Ascending aorta (tissue), 2 donors: Measurements from ENCODE around the gene EIF2S2. TPM values are rescaled to one million over a fixed set of nuclear protein-coding genes. Genes with fewer than 3 reads are reported as not detected.

ENCODE experiments used
- DNase-seq, 2 donors: peaks; one replicate each; pipeline ENCODE4 v3.0.0-alpha.2; 2019; ENCODE audit warnings: low spot score in 2 of 2
- H3K27ac ChIP-seq, 2 donors: fragments of 200-600 bp; sonication (generic); one replicate each; pipeline ENCODE4 v1.5.1; 2016 to 2017; ENCODE audit warnings: mild to moderate bottlenecking in 1 of 2
- H3K27me3 ChIP-seq: fragments of 200-600 bp; sonication (generic); one replicate; pipeline ENCODE4 v1.5.1; 2017
- H3K36me3 ChIP-seq, 2 donors: fragments of 200-600 bp; sonication (generic); one replicate each; pipeline ENCODE4 v1.5.1; 2016
- H3K4me1 ChIP-seq, 2 donors: fragments of 200-600 bp; sonication (generic); one replicate each; pipeline ENCODE4 v1.5.1; 2016 to 2017; ENCODE audit warnings: mild to moderate bottlenecking in 1 of 2
- H3K4me3 ChIP-seq, 2 donors: fragments of 200-600 bp; sonication (generic); one replicate each; pipeline ENCODE4 v1.5.1; 2016 to 2017; ENCODE audit warnings: mild to moderate bottlenecking in 1 of 2
- H3K9me3 ChIP-seq, 2 donors: fragments of 200-600 bp; sonication (generic); one replicate each; pipeline ENCODE4 v1.5.1; 2016
- CTCF ChIP-seq, 3 experiments: fragments of 200-600 bp in 2 of 3; fragments of 450-650 bp in 1 of 3; sonication (generic) in 2 of 3; IDR thresholded peaks; one replicate each; pipeline ENCODE4 v1.5.1; 2016 to 2019; ENCODE audit warnings: antibody characterized with exemption in 3 of 3, mild to moderate bottlenecking in 1 of 3, moderate library complexity in 1 of 3
- intact Hi-C: fragments of 100-400 bp; cut with DNase I; formaldehyde crosslinking; loops from one replicate; pipeline ENCODE4 v1.15.1; 2023
- total RNA-seq: library from RNA; depleted of rRNA; stranded (reverse); fragments of >200 nt; gene quantifications from one replicate; pipeline ENCODE4 v1.1.0, GENCODE V29; 2016

The EIF2S2 gene
- total RNA-seq, 1 donor from 2014 or later: 19.3 TPM

GRCh38 chr20:34096699-34097444 is 15.2 kb downstream of the EIF2S2 start:
- no peak overlapping the region for H3K4me3 ChIP-seq
- peaks cover 73 to 96% of the 10 kb centered on the region in 2 donors for H3K36me3 ChIP-seq
- H3K27ac ChIP-seq: no peak overlapping the region
- H3K9me3 ChIP-seq: no peaks in the 10 kb centered on the region
- no peaks in the 10 kb centered on the region for H3K4me1 ChIP-seq
- no peak for TF ChIP-seq CTCF (IDR thresholded peaks at IDR 0.05)
- no peak for DNase-seq
- intact Hi-C loops: no loop called here
- no peaks in the 10 kb centered on the region for H3K27me3 ChIP-seq

- no peaks in the 10 kb centered on the region for H3K4me1 ChIP-seq
- no peaks in the 10 kb centered on the region for H3K27me3 ChIP-seq
- intact Hi-C loops: no loop called here
- no peak for TF ChIP-seq CTCF (IDR thresholded peaks at IDR 0.05)
- no peak for DNase-seq
- H3K9me3 ChIP-seq: no peaks in the 10 kb centered on the region
- H3K4me3 ChIP-seq: no peak overlapping the region
- H3K36me3 ChIP-seq: peaks cover 70 to 94% of the 10 kb centered on the region in 2 donors
- no peak overlapping the region for H3K27ac ChIP-seq
Observed at GRCh38 chr20:34095825-34096224, 16.2 kb downstream of the EIF2S2 start.

GRCh38 chr20:34093895-34094294 is 18.1 kb downstream of the EIF2S2 start:
- TF ChIP-seq CTCF (IDR thresholded peaks at IDR 0.05): no peak
- intact Hi-C loops: no loop called here
- Histone ChIP-seq H3K4me1 (no peaks in the 10 kb centered on the region), H3K27ac (no peak overlapping the region), H3K9me3 (no peaks in the 10 kb centered on the region), H3K4me3 (no peak overlapping the region), H3K36me3 (peaks cover 78 to 94% of the 10 kb centered on the region in 2 donors), H3K27me3 (no peaks in the 10 kb centered on the region)
- no peak for DNase-seq

GRCh38 chr20:34091637-34092200 is 20.3 kb downstream of the EIF2S2 start:
- H3K27me3 ChIP-seq: no peaks in the 10 kb centered on the region
- peaks cover 68 to 95% of the 10 kb centered on the region in 2 donors for H3K36me3 ChIP-seq
- intact Hi-C loops: no loop called here
- no peaks in the 10 kb centered on the region for H3K9me3 ChIP-seq
- no peak overlapping the region for H3K27ac ChIP-seq
- no peak for DNase-seq
- no peak for TF ChIP-seq CTCF (IDR thresholded peaks at IDR 0.05)
- H3K4me1 ChIP-seq: no peaks in the 10 kb centered on the region
- no peak overlapping the region for H3K4me3 ChIP-seq

- no peak for DNase-seq
- H3K9me3 ChIP-seq: no peaks in the 10 kb centered on the region
- no peak overlapping the region for H3K4me3 ChIP-seq
- no peaks in the 10 kb centered on the region for H3K27me3 ChIP-seq
- intact Hi-C loops: no loop called here
- H3K36me3 ChIP-seq: peaks cover 57 to 91% of the 10 kb centered on the region in 2 donors
- TF ChIP-seq CTCF (IDR thresholded peaks at IDR 0.05): no peak
- H3K27ac ChIP-seq: peak overlapping the region in 1 of 2 donors; percentile 6
- H3K4me1 ChIP-seq: no peaks in the 10 kb centered on the region
Observed at GRCh38 chr20:34090645-34091044, 21.4 kb downstream of the EIF2S2 start.
